Gastrocnemius medialis (tissue), 4 donors: ENCODE measurements around the gene ATP9B.

ENCODE experiments used
- POLR2A ChIP-seq, 2 donors: fragments of 450-650 bp; IDR thresholded peaks; one replicate each; pipeline ENCODE4 v1.6.1; 2017; ENCODE audit warnings: antibody characterized with exemption in 2 of 2, mild to moderate bottlenecking in 2 of 2, moderate library complexity in 2 of 2
- TF ChIP-seq, protein P1 (sequence below), 5 experiments: fragments of 450-650 bp in 3 of 5; fragments of 200-600 bp in 2 of 5; sonication (generic) in 2 of 5; IDR thresholded peaks in 4 of 5; conservative IDR thresholded peaks in 1 of 5; 1 replicate in 4 of 5; 2 replicates in 1 of 5; pipeline ENCODE4 v1.5.1; 2016 to 2019; ENCODE audit warnings: antibody characterized with exemption in 5 of 5, mild to moderate bottlenecking in 3 of 5, moderate library complexity in 3 of 5

GRCh38 chr18:79389689-79390088 lies 320.5 kb downstream of the ATP9B start:
- TF ChIP-seq, protein P1, sequence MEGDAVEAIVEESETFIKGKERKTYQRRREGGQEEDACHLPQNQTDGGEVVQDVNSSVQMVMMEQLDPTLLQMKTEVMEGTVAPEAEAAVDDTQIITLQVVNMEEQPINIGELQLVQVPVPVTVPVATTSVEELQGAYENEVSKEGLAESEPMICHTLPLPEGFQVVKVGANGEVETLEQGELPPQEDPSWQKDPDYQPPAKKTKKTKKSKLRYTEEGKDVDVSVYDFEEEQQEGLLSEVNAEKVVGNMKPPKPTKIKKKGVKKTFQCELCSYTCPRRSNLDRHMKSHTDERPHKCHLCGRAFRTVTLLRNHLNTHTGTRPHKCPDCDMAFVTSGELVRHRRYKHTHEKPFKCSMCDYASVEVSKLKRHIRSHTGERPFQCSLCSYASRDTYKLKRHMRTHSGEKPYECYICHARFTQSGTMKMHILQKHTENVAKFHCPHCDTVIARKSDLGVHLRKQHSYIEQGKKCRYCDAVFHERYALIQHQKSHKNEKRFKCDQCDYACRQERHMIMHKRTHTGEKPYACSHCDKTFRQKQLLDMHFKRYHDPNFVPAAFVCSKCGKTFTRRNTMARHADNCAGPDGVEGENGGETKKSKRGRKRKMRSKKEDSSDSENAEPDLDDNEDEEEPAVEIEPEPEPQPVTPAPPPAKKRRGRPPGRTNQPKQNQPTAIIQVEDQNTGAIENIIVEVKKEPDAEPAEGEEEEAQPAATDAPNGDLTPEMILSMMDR (IDR thresholded peaks at IDR 0.05 in 4 of 5, conservative IDR thresholded peaks at IDR 0.05 in 1 of 5) = no peak
- no peak for TF ChIP-seq POLR2A (IDR thresholded peaks at IDR 0.05)
